Measurements from ENCODE around the gene WWP2.
"Not testable (repeated sequence)": the region's sequence is repeated elsewhere in the genome, so short reads cannot be mapped to it uniquely, and the experiment has no call there.

WWP2 gene

GRCh38 chr16:69768666-69769065 is 6.5 kb downstream of the WWP2 start:
- Mint-ChIP-seq H3K4me1 (peaks cover 56% of the 10 kb centered on the region), H3K36me3 (peaks cover 3% of the 10 kb centered on the region), H3K27me3 (no peaks in the 10 kb centered on the region), H3K9me3 (no peaks in the 10 kb centered on the region), H3K27ac (peak overlapping the region; percentile 25), H3K4me3 (no peak overlapping the region)

GRCh38 chr16:69769404-69769803 is 7.3 kb downstream of the WWP2 start:
- H3K27ac Mint-ChIP-seq = no peak overlapping the region
- no peaks in the 10 kb centered on the region for H3K9me3 Mint-ChIP-seq
- H3K27me3 Mint-ChIP-seq = no peaks in the 10 kb centered on the region
- no peak overlapping the region for H3K4me3 Mint-ChIP-seq
- H3K36me3 Mint-ChIP-seq = peaks cover 5% of the 10 kb centered on the region
- H3K4me1 Mint-ChIP-seq = peaks cover 60% of the 10 kb centered on the region

GRCh38 chr16:69771651-69771967 is 9.5 kb downstream of the WWP2 start:
- Mint-ChIP-seq H3K36me3 (peaks cover 22% of the 10 kb centered on the region), H3K4me1 (peaks cover 58% of the 10 kb centered on the region), H3K4me3 (no peak overlapping the region), H3K27me3 (no peaks in the 10 kb centered on the region), H3K27ac (no peak overlapping the region), H3K9me3 (peaks cover 7% of the 10 kb centered on the region)

GRCh38 chr16:69773260-69773947 is 11.3 kb downstream of the WWP2 start:
- Mint-ChIP-seq H3K4me1 (peaks cover 50% of the 10 kb centered on the region), H3K27me3 (no peaks in the 10 kb centered on the region), H3K4me3 (peak overlapping the region; percentile 20), H3K36me3 (peaks cover 24% of the 10 kb centered on the region), H3K9me3 (peaks cover 7% of the 10 kb centered on the region), H3K27ac (peak overlapping the region; percentile 62)

GRCh38 chr16:69775563-69775962 is 13.4 kb downstream of the WWP2 start:
- Mint-ChIP-seq H3K4me3 (no peak overlapping the region), H3K27ac (no peak overlapping the region), H3K36me3 (peaks cover 24% of the 10 kb centered on the region), H3K4me1 (peaks cover 44% of the 10 kb centered on the region), H3K27me3 (no peaks in the 10 kb centered on the region), H3K9me3 (peaks cover 7% of the 10 kb centered on the region)

GRCh38 chr16:69779724-69780123 is 17.6 kb downstream of the WWP2 start:
- Mint-ChIP-seq H3K36me3 (peaks cover 19% of the 10 kb centered on the region), H3K4me3 (no peak overlapping the region), H3K27me3 (no peaks in the 10 kb centered on the region), H3K4me1 (peaks cover 23% of the 10 kb centered on the region), H3K27ac (no peak overlapping the region), H3K9me3 (peaks cover 7% of the 10 kb centered on the region)

DNA sequence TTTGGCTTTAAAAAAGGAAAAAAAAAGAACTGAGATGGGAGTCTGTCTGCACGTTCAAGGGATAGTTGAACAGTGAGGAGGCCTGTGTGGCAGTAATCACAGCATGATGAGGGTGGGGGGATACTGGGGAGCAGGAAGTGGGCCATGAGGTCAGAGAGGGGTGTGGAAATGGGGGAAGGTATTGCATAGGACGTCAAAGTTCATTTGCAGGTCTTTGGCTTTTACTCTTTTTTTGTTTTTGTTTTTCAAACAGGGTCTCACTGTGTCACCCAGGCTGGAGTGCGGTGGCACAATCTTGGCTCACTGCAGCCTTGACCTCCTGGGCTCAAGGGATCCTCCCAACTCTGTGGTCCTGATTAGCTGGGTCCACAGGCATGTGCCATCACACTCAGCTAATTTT is 19.0 kb downstream of the WWP2 start:
- Mint-ChIP-seq H3K4me1 (peaks cover 18% of the 10 kb centered on the region), H3K9me3 (no peaks in the 10 kb centered on the region), H3K4me3 (no peak overlapping the region), H3K36me3 (peaks cover 7% of the 10 kb centered on the region), H3K27me3 (no peaks in the 10 kb centered on the region), H3K27ac (peak overlapping the region; percentile 71)

- Mint-ChIP-seq H3K27me3 (no peaks in the 10 kb centered on the region), H3K36me3 (peaks cover 13% of the 10 kb centered on the region), H3K4me3 (no peak overlapping the region), H3K9me3 (no peaks in the 10 kb centered on the region), H3K4me1 (peaks cover 14% of the 10 kb centered on the region), H3K27ac (no peak overlapping the region)
Measured at GRCh38 chr16:69784586-69784985, 22.5 kb downstream of the WWP2 start.

DNA sequence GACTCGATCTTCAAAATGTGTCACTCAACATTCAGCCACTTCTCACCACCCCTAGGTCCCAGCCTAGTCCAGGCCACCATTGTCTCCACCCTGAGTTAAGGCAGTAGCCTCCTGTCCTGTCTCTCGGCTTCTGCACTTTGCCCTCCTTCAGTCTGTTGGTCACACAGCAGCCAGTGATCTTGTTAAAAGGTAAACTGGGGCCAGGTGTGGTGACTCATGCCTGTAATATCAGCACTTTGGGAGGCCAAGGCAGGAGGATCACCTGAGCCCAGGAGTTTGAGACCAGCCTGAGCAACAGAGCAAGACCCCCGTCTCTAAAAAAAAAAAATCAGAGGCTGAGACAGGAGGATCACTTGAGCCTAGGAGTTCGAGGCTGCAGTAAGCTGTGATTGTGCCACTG is 25.8 kb downstream of the WWP2 start:
- peaks cover 11% of the 10 kb centered on the region for H3K36me3 Mint-ChIP-seq
- no peaks in the 10 kb centered on the region for H3K27me3 Mint-ChIP-seq

DNA sequence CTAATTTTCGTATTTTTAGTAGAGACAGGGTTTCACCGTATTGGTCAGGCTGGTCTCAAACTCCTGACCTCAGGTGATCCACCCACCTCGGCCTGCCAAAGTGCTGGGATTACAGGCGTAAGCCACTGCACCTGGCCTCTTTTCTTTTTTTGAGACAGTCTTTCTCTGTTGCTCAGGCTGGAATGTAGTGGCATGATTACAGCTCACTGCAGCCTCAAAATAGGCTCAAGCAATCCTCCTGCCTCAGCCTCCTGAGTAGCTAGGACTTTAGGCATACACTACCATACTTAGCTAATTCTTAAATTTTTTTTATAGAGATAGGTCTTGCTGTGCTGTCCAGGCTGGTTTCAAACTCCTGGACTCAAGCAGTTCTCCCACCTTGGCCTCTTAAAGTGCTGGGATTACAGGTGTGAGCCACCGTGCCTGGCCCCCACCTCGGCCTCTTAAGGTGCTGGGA is 29.3 kb downstream of the WWP2 start:
- not testable (repeated sequence) for H3K36me3 Mint-ChIP-seq, H3K27ac Mint-ChIP-seq, H3K9me3 Mint-ChIP-seq, H3K4me1 Mint-ChIP-seq, H3K27me3 Mint-ChIP-seq, H3K4me3 Mint-ChIP-seq

More for the DNA sequence above, 25.8 kb downstream of the WWP2 start:
- Mint-ChIP-seq H3K4me3 (no peak overlapping the region), H3K27ac (no peak overlapping the region), H3K4me1 (no peaks in the 10 kb centered on the region), H3K9me3 (no peaks in the 10 kb centered on the region)

- H3K27me3 Mint-ChIP-seq = no peaks in the 10 kb centered on the region
- no peaks in the 10 kb centered on the region for H3K9me3 Mint-ChIP-seq
- H3K27ac Mint-ChIP-seq = no peak overlapping the region
- H3K4me3 Mint-ChIP-seq = no peak overlapping the region
- H3K4me1 Mint-ChIP-seq = peaks cover 8% of the 10 kb centered on the region
- peaks cover under 1% of the 10 kb centered on the region for H3K36me3 Mint-ChIP-seq
Measured at GRCh38 chr16:69793526-69793925, 31.4 kb downstream of the WWP2 start.

GRCh38 chr16:69794486-69794885 is 32.4 kb downstream of the WWP2 start:
- H3K27ac Mint-ChIP-seq = no peak overlapping the region
- H3K4me3 Mint-ChIP-seq = no peak overlapping the region
- H3K27me3 Mint-ChIP-seq = no peaks in the 10 kb centered on the region
- no peaks in the 10 kb centered on the region for H3K9me3 Mint-ChIP-seq
- peaks cover 4% of the 10 kb centered on the region for H3K36me3 Mint-ChIP-seq
- H3K4me1 Mint-ChIP-seq = peaks cover 8% of the 10 kb centered on the region

DNA sequence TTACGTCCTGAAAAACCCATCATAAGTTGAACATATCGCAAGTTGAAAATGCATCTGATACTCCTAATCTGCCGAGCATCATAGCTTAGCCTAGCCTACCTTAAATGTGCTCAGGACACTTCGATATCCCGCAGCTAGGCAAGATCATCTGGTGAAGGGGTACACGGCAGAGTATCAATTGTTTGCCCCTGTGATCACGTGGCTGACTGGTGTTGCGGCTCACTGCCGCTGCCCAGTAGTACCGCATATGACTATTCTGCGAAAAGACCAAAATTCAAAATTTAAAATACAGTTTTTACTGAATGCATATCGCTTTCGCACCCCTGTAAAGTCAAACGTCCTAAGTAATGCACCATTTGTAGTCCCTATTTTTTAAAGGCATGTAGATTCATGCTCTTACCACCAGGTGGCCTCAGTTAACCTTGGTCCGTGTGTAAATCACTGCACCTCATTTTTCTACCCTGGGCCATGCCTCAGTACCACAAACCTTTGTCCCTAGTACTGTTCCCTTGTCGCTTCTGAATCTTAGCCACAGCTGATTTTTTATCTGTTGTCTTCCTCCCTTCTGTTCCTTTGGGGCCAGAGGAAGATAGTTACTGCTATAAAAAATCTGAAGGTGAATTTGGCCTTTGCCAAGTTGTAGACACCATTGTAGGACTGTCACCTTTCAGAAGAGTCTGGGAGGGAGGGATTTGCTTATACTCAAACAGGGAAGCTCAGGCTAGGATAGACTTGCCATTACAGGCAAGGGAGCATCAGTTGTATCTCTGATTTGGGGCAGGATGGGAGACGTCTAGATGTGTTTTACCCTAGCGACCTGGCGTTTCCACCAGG is 34.4 kb downstream of the WWP2 start:
- no peak overlapping the region for H3K27ac Mint-ChIP-seq
- peaks cover 6% of the 10 kb centered on the region for H3K36me3 Mint-ChIP-seq
- no peaks in the 10 kb centered on the region for H3K27me3 Mint-ChIP-seq
- H3K4me1 Mint-ChIP-seq = peaks cover 8% of the 10 kb centered on the region
- H3K4me3 Mint-ChIP-seq = no peak overlapping the region
- no peaks in the 10 kb centered on the region for H3K9me3 Mint-ChIP-seq

- no peaks in the 10 kb centered on the region for H3K9me3 Mint-ChIP-seq
- H3K4me1 Mint-ChIP-seq = peaks cover 8% of the 10 kb centered on the region
- H3K4me3 Mint-ChIP-seq = no peak overlapping the region
- no peak overlapping the region for H3K27ac Mint-ChIP-seq
- peaks cover 9% of the 10 kb centered on the region for H3K36me3 Mint-ChIP-seq
- H3K27me3 Mint-ChIP-seq = no peaks in the 10 kb centered on the region
Measured at GRCh38 chr16:69798466-69798865, 36.3 kb downstream of the WWP2 start.

- Mint-ChIP-seq H3K36me3 (peaks cover 14% of the 10 kb centered on the region), H3K27me3 (no peaks in the 10 kb centered on the region), H3K27ac (no peak overlapping the region), H3K9me3 (no peaks in the 10 kb centered on the region), H3K4me3 (no peak overlapping the region), H3K4me1 (peaks cover 8% of the 10 kb centered on the region)
Measured at GRCh38 chr16:69799611-69800031, 37.5 kb downstream of the WWP2 start.

- Mint-ChIP-seq H3K27ac (no peak overlapping the region), H3K4me3 (no peak overlapping the region), H3K4me1 (no peaks in the 10 kb centered on the region), H3K27me3 (no peaks in the 10 kb centered on the region), H3K9me3 (no peaks in the 10 kb centered on the region), H3K36me3 (peaks cover 13% of the 10 kb centered on the region)
Measured at GRCh38 chr16:69804297-69804696, 42.2 kb downstream of the WWP2 start.

All from activated naive CD4-positive, alpha-beta T cell treated with anti-CD3 and anti-CD28 coated beads, Interleukin-2, amount 50 U/mL, for 24 hours (primary cell).